ENCODE results near the gene MUTYH. TPM values are rescaled to one million over a fixed set of nuclear protein-coding genes. Genes with fewer than 3 reads are reported as not detected.
A peak's percentile ranks its signal among the peaks of the same experiment; 100 is the strongest.

MUTYH gene
- polyA plus RNA-seq, 6 donors from 2014 or later = 10.4 to 25.3 (median 18.7) TPM

- ATAC-seq (ENCODE audit: low read depth in 2 of 2) (peak; percentile 81 to 86), DNase-seq (peak; percentile 35)
- no peaks in the 10 kb centered on the region for H3K9me3 Mint-ChIP-seq
- H3K36me3 Mint-ChIP-seq = no peaks in the 10 kb centered on the region
- H3K4me1 Mint-ChIP-seq = peaks cover 0 to 14% (median 12%) of the 10 kb centered on the region in 3 donors
- H3K27me3 Mint-ChIP-seq = no peaks in the 10 kb centered on the region
- peak within 1 kb of the TSS in 4 of 6 donors; percentile 18 to 60 (median 45) for H3K27ac Mint-ChIP-seq
- H3K4me3 Mint-ChIP-seq = peak within 1 kb of the TSS; percentile 78 to 93 (median 84)
Observed at GRCh38 chr1:45326627-45327623, 13.3 kb downstream of the MUTYH start, which contains the start of gene HPDL. HPDL (plus strand) TSS chr1:45326895; CDS start chr1:45327149, 254 bp downstream.

- Mint-ChIP-seq H3K27ac (peak overlapping the region in 3 of 6 donors; percentile 18 to 60 (median 52)), H3K4me1 (peaks cover 0 to 14% (median 12%) of the 10 kb centered on the region in 3 donors)
Observed at GRCh38 chr1:45325851-45326506, 14.3 kb downstream of the MUTYH start.

GRCh38 chr1:45322486-45323040 lies 17.7 kb downstream of the MUTYH start:
- no peaks in the 10 kb centered on the region for H3K9me3 Mint-ChIP-seq
- DNase-seq (no peak), ATAC-seq (ENCODE audit: low read depth in 2 of 2) (no peak)
- peaks cover 0 to 9% (median 7%) of the 10 kb centered on the region in 3 donors for H3K4me1 Mint-ChIP-seq
- no peaks in the 10 kb centered on the region for H3K27me3 Mint-ChIP-seq
- H3K27ac Mint-ChIP-seq = peak overlapping the region in 2 of 6 donors; percentile 8 to 54
- no peaks in the 10 kb centered on the region for H3K36me3 Mint-ChIP-seq
- no peak overlapping the region for H3K4me3 Mint-ChIP-seq

More at GRCh38 chr1:45325851-45326506, 14.3 kb downstream of the MUTYH start:
- DNase-seq = no peak
- no peaks in the 10 kb centered on the region for H3K36me3 Mint-ChIP-seq
- ATAC-seq (ENCODE audit: low read depth in 2 of 2) = no peak
- no peaks in the 10 kb centered on the region for H3K9me3 Mint-ChIP-seq
- no peaks in the 10 kb centered on the region for H3K27me3 Mint-ChIP-seq
- H3K4me3 Mint-ChIP-seq = peak overlapping the region; percentile 78 to 93 (median 84)

GRCh38 chr1:45321444-45321843 lies 18.8 kb downstream of the MUTYH start:
- H3K27ac Mint-ChIP-seq = no peak overlapping the region
- DNase-seq (no peak), ATAC-seq (ENCODE audit: low read depth in 2 of 2) (no peak)
- H3K4me3 Mint-ChIP-seq = no peak overlapping the region
- no peaks in the 10 kb centered on the region for H3K36me3 Mint-ChIP-seq
- H3K27me3 Mint-ChIP-seq = no peaks in the 10 kb centered on the region
- H3K9me3 Mint-ChIP-seq = no peaks in the 10 kb centered on the region
- peaks cover 0 to 5% (median 2%) of the 10 kb centered on the region in 3 donors for H3K4me1 Mint-ChIP-seq

GRCh38 chr1:45319761-45320160 lies 20.5 kb downstream of the MUTYH start:
- Mint-ChIP-seq H3K36me3 (no peaks in the 10 kb centered on the region), H3K27ac (no peak overlapping the region), H3K9me3 (no peaks in the 10 kb centered on the region), H3K4me3 (no peak overlapping the region), H3K4me1 (no peaks in the 10 kb centered on the region), H3K27me3 (no peaks in the 10 kb centered on the region)
- ATAC-seq (ENCODE audit: low read depth in 2 of 2) (no peak), DNase-seq (no peak)

- H3K4me1 Mint-ChIP-seq = no peaks in the 10 kb centered on the region
- H3K4me3 Mint-ChIP-seq = no peak overlapping the region
- DNase-seq (no peak), ATAC-seq (ENCODE audit: low read depth in 2 of 2) (no peak)
- H3K9me3 Mint-ChIP-seq = no peaks in the 10 kb centered on the region
- peaks cover 0 to 6% (median 0%) of the 10 kb centered on the region in 3 donors for H3K27me3 Mint-ChIP-seq
- no peak overlapping the region for H3K27ac Mint-ChIP-seq
- no peaks in the 10 kb centered on the region for H3K36me3 Mint-ChIP-seq
Observed at GRCh38 chr1:45317166-45317565, 23.1 kb downstream of the MUTYH start.

GRCh38 chr1:45314266-45314665 lies 26.0 kb downstream of the MUTYH start:
- no peak for ATAC-seq (ENCODE audit: low read depth in 2 of 2)
- Mint-ChIP-seq H3K27ac (no peak overlapping the region), H3K4me3 (no peak overlapping the region), H3K4me1 (no peaks in the 10 kb centered on the region), H3K27me3 (peaks cover 0 to 6% (median 0%) of the 10 kb centered on the region in 3 donors), H3K9me3 (no peaks in the 10 kb centered on the region), H3K36me3 (no peaks in the 10 kb centered on the region)
- DNase-seq = no peak

GRCh38 chr1:45306905-45307304 lies 33.3 kb downstream of the MUTYH start:
- H3K9me3 Mint-ChIP-seq = no peaks in the 10 kb centered on the region

GRCh38 chr1:45306319-45306718 lies 33.9 kb downstream of the MUTYH start:
- peaks cover 18 to 43% (median 38%) of the 10 kb centered on the region in 3 donors for H3K4me1 Mint-ChIP-seq
- H3K4me3 Mint-ChIP-seq = peak overlapping the region; percentile 3 to 98 (median 63)
- no peaks in the 10 kb centered on the region for H3K36me3 Mint-ChIP-seq
- H3K27ac Mint-ChIP-seq = peak overlapping the region in 5 of 6 donors; percentile 82 to 94 (median 92)
- DNase-seq (no peak), ATAC-seq (ENCODE audit: low read depth in 2 of 2) (no peak)
- no peaks in the 10 kb centered on the region for H3K27me3 Mint-ChIP-seq
- no peaks in the 10 kb centered on the region for H3K9me3 Mint-ChIP-seq

More at GRCh38 chr1:45306905-45307304, 33.3 kb downstream of the MUTYH start:
- Mint-ChIP-seq H3K36me3 (no peaks in the 10 kb centered on the region), H3K27ac (peak overlapping the region in 2 of 6 donors; percentile 33 to 94), H3K4me1 (peaks cover 18 to 43% (median 38%) of the 10 kb centered on the region in 3 donors), H3K27me3 (no peaks in the 10 kb centered on the region), H3K4me3 (peak overlapping the region in 2 of 8 donors; percentile 40 to 98)
- DNase-seq (no peak), ATAC-seq (ENCODE audit: low read depth in 2 of 2) (no peak)

GRCh38 chr1:45305231-45305630 lies 35.0 kb downstream of the MUTYH start:
- Mint-ChIP-seq H3K4me3 (peak overlapping the region; percentile 83 to 98 (median 96)), H3K36me3 (no peaks in the 10 kb centered on the region), H3K27ac (peak overlapping the region in 5 of 6 donors; percentile 75 to 99 (median 91)), H3K27me3 (no peaks in the 10 kb centered on the region), H3K9me3 (no peaks in the 10 kb centered on the region), H3K4me1 (peaks cover 18 to 48% (median 38%) of the 10 kb centered on the region in 3 donors)
- DNase-seq = no peak
- ATAC-seq (ENCODE audit: low read depth in 2 of 2) = no peak

GRCh38 chr1:45304311-45305081 lies 35.7 kb downstream of the MUTYH start:
- Mint-ChIP-seq H3K27me3 (no peaks in the 10 kb centered on the region), H3K36me3 (no peaks in the 10 kb centered on the region), H3K4me3 (peak overlapping the region; percentile 89 to 98 (median 96)), H3K9me3 (no peaks in the 10 kb centered on the region), H3K27ac (peak overlapping the region; percentile 94 to 99 (median 98)), H3K4me1 (peaks cover 18 to 49% (median 38%) of the 10 kb centered on the region in 3 donors)
- no peak for DNase-seq
- peak in 1 of 2 donors; percentile 0 for ATAC-seq (ENCODE audit: low read depth in 2 of 2)

- Mint-ChIP-seq H3K36me3 (no peaks in the 10 kb centered on the region), H3K4me3 (peak overlapping the region; percentile 89 to 98 (median 96)), H3K27me3 (no peaks in the 10 kb centered on the region), H3K9me3 (no peaks in the 10 kb centered on the region), H3K4me1 (peaks cover 18 to 49% (median 38%) of the 10 kb centered on the region in 3 donors), H3K27ac (peak overlapping the region; percentile 94 to 99 (median 98))
- DNase-seq (peak; percentile 91), ATAC-seq (ENCODE audit: low read depth in 2 of 2) (peak; percentile 78 to 80)
Observed at GRCh38 chr1:45303520-45304310, 36.5 kb downstream of the MUTYH start.
